Prostate gland (tissue), 2 donors: ENCODE measurements around the gene INPP5D.

ENCODE experiments used
- POLR2A ChIP-seq: fragments of 450-650 bp; IDR thresholded peaks from one replicate; pipeline ENCODE4 v1.6.1; 2016; ENCODE audit warnings: antibody characterized with exemption, mild to moderate bottlenecking
- POLR2AphosphoS5 ChIP-seq: sonication (generic); formaldehyde crosslinking; IDR thresholded peaks from one replicate; pipeline ENCODE4 v1.6.1; 2017; ENCODE audit warnings: antibody characterized with exemption
- TF ChIP-seq, protein P1 (sequence below), 4 experiments: fragments of 200-600 bp in 2 of 4; fragments of 450-650 bp in 2 of 4; sonication (generic) in 2 of 4; IDR thresholded peaks; 1 replicate in 3 of 4; 2 replicates in 1 of 4; pipeline ENCODE4 v1.5.1; 2016 to 2019; ENCODE audit warnings: antibody characterized with exemption in 4 of 4, mild to moderate bottlenecking in 2 of 4, moderate library complexity in 2 of 4

GRCh38 chr2:233209117-233209532, 149.0 kb downstream of the INPP5D start:
- TF ChIP-seq, protein P1, sequence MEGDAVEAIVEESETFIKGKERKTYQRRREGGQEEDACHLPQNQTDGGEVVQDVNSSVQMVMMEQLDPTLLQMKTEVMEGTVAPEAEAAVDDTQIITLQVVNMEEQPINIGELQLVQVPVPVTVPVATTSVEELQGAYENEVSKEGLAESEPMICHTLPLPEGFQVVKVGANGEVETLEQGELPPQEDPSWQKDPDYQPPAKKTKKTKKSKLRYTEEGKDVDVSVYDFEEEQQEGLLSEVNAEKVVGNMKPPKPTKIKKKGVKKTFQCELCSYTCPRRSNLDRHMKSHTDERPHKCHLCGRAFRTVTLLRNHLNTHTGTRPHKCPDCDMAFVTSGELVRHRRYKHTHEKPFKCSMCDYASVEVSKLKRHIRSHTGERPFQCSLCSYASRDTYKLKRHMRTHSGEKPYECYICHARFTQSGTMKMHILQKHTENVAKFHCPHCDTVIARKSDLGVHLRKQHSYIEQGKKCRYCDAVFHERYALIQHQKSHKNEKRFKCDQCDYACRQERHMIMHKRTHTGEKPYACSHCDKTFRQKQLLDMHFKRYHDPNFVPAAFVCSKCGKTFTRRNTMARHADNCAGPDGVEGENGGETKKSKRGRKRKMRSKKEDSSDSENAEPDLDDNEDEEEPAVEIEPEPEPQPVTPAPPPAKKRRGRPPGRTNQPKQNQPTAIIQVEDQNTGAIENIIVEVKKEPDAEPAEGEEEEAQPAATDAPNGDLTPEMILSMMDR (IDR thresholded peaks at IDR 0.05), result no peak
- TF ChIP-seq POLR2A (no peak), POLR2AphosphoS5 (no peak)
